Measurements from ENCODE around the gene MIX23. TPM values are rescaled to one million over a fixed set of nuclear protein-coding genes. Genes with fewer than 3 reads are reported as not detected.

The MIX23 gene
- total RNA-seq, 1 donor from 2014 or later: 19.6 TPM

DNA sequence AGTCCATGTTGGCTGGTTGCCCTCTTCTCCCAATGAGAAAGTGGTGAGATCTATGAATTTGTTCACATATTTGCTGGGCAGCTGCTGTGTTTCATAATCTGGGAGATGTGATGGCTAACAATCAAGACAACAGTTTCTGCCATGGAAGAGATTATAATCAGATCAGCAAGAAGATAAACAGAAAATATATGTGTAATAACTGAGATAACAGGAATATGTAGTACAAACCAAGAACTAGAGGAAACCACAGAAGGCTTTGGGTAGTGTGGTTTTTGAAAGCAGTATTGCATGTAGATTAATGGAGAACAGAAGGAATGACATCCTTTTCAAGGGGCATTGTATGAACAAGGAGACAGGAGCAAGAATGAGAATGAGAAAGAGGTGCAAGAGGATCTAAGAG is 70.2 kb downstream of the MIX23 start:
- DNase-seq (ENCODE audit: low spot score): no peak
- Mint-ChIP-seq H3K27ac (ENCODE audit: unreplicated experiment) (no peak overlapping the region), H3K9me3 (ENCODE audit: low read depth) (no peaks in the 10 kb centered on the region), H3K36me3 (ENCODE audit: low read depth) (no peaks in the 10 kb centered on the region), H3K4me1 (ENCODE audit: low read depth) (no peaks in the 10 kb centered on the region), H3K4me3 (ENCODE audit: unreplicated experiment) (no peak overlapping the region), H3K27me3 (ENCODE audit: low read depth) (peaks cover 20% of the 10 kb centered on the region)
- TF ChIP-seq, protein P1, sequence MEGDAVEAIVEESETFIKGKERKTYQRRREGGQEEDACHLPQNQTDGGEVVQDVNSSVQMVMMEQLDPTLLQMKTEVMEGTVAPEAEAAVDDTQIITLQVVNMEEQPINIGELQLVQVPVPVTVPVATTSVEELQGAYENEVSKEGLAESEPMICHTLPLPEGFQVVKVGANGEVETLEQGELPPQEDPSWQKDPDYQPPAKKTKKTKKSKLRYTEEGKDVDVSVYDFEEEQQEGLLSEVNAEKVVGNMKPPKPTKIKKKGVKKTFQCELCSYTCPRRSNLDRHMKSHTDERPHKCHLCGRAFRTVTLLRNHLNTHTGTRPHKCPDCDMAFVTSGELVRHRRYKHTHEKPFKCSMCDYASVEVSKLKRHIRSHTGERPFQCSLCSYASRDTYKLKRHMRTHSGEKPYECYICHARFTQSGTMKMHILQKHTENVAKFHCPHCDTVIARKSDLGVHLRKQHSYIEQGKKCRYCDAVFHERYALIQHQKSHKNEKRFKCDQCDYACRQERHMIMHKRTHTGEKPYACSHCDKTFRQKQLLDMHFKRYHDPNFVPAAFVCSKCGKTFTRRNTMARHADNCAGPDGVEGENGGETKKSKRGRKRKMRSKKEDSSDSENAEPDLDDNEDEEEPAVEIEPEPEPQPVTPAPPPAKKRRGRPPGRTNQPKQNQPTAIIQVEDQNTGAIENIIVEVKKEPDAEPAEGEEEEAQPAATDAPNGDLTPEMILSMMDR (IDR thresholded peaks at IDR 0.05): no peak

DNA sequence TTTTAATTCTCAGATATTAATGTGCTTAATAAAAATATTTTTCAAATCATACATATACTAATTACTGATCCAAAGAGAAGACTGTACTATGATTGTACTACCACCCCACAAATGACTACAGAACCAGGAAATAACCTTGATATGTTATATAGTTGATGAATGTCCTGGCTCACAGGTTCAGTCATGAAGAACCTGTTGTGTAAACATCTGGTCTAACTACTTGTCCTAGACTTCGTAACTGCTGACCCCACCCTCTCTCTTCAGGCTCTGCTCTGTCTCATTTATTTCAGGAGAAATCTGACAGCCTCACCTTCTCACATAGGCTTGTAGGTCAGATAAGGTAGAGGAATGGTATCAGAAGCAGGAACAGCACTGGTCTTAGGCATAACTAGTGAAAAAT is 72.7 kb downstream of the MIX23 start:
- Mint-ChIP-seq H3K36me3 (ENCODE audit: low read depth) (no peaks in the 10 kb centered on the region), H3K4me3 (ENCODE audit: unreplicated experiment) (no peak overlapping the region), H3K27me3 (ENCODE audit: low read depth) (peaks cover 25% of the 10 kb centered on the region), H3K9me3 (ENCODE audit: low read depth) (no peaks in the 10 kb centered on the region), H3K4me1 (ENCODE audit: low read depth) (no peaks in the 10 kb centered on the region), H3K27ac (ENCODE audit: unreplicated experiment) (no peak overlapping the region)
- TF ChIP-seq, protein P1 (IDR thresholded peaks at IDR 0.05): no peak
- no peak for DNase-seq (ENCODE audit: low spot score)

Other genes with a start within 250 kb of the MIX23 start
- gene CASR, start 199.6 kb downstream of the MIX23 start, total RNA-seq: not detected in 3 replicates
- gene CSTA, start 58.0 kb downstream of the MIX23 start, total RNA-seq: not detected in 3 replicates
- 33.7 to 40.1 TPM (median 37.5 TPM) in 3 replicates for gene FAM162A, start 951 bp upstream of the MIX23 start, total RNA-seq
- 4.7 to 6.4 TPM (median 5.0 TPM) in 3 replicates for gene WDR5B, start 32.8 kb upstream of the MIX23 start, total RNA-seq
- 80.6 to 88.9 TPM (median 85.6 TPM) in 3 replicates for gene KPNA1, start 131.7 kb upstream of the MIX23 start, total RNA-seq
- gene PARP9, start 181.1 kb upstream of the MIX23 start, total RNA-seq: 9.0 to 16.5 TPM (median 9.1 TPM) in 3 replicates
- gene DTX3L, start 181.1 kb upstream of the MIX23 start, total RNA-seq: 13.5 to 16.6 TPM (median 15.0 TPM) in 3 replicates
- gene PARP15, start 194.4 kb upstream of the MIX23 start, total RNA-seq: 0.10 TPM in 1 of 3 replicates, not detected in the others

All from chondrocyte (in vitro differentiated cells).